22Rv1 (cell line): ENCODE data around the gene VCAN.

Experiments used
- ZFX ChIP-seq: fragments of 450-650 bp; IDR thresholded peaks from 2 replicates; pipeline ENCODE4 v1.6.1; 2017; ENCODE audit warnings: antibody characterized with exemption, borderline replicate concordance
- TF ChIP-seq, protein P1 (sequence below): fragments of 450-650 bp; IDR thresholded peaks from 2 replicates; pipeline ENCODE4 v1.5.1; 2017; ENCODE audit warnings: mild to moderate bottlenecking

DNA sequence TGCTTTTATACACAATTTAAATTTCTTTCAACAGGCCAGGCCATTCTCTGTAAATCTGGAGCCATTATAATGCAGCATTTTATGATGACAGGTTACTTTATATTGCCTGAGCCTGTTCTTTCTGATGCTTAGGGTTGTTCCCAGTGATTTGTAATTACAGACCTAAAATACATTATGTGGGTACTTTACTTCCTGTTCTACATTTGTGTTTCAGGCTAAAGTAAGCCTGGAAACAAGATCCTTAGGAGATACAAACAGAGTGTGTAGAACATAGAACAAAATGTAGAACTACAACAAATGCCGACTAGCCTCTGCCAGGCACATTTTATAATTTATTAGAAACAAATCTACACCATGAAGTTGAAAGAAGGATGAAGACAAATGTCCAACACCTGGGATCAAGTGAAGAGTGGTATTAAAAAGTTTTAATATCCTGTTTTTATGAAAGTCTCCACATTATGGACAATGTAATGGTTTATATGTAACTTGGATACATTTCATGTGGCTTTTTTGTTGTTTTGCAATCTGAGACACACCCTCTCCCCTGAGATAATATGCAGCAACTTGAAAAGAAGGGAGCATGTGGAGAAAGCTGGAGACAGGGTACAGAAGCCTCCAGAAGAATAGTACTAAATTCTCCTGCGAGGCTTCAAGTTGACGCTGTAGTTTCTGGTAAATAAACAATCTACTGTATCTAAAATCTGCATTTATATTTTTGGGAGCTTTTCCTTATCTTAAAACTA, 46.9 kb downstream of the VCAN start:
- TF ChIP-seq, protein P1, sequence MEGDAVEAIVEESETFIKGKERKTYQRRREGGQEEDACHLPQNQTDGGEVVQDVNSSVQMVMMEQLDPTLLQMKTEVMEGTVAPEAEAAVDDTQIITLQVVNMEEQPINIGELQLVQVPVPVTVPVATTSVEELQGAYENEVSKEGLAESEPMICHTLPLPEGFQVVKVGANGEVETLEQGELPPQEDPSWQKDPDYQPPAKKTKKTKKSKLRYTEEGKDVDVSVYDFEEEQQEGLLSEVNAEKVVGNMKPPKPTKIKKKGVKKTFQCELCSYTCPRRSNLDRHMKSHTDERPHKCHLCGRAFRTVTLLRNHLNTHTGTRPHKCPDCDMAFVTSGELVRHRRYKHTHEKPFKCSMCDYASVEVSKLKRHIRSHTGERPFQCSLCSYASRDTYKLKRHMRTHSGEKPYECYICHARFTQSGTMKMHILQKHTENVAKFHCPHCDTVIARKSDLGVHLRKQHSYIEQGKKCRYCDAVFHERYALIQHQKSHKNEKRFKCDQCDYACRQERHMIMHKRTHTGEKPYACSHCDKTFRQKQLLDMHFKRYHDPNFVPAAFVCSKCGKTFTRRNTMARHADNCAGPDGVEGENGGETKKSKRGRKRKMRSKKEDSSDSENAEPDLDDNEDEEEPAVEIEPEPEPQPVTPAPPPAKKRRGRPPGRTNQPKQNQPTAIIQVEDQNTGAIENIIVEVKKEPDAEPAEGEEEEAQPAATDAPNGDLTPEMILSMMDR: no peak
- no peak for TF ChIP-seq ZFX
